HFF-Myc (cell line): ENCODE measurements around the gene FRMD4B.

ENCODE experiments used
- DNase-seq: peaks from one replicate; pipeline ENCODE4 v3.0.0-alpha.2; 2011; ENCODE audit warnings: low read depth; ENCODE audit errors: extremely low read depth
- H3K4me3 ChIP-seq: replicated peaks from 2 replicates; pipeline ENCODE4 v1.5.1; 2011; ENCODE audit warnings: low read depth, mild to moderate bottlenecking, control low read depth, low read length
- TF ChIP-seq, protein P1 (sequence below): IDR thresholded peaks from 2 replicates; pipeline ENCODE4 v1.5.1; 2012; ENCODE audit warnings: mild to moderate bottlenecking, low read depth, low read length, control low read depth; ENCODE audit errors: missing control alignments

Gene FRMD4B

DNA sequence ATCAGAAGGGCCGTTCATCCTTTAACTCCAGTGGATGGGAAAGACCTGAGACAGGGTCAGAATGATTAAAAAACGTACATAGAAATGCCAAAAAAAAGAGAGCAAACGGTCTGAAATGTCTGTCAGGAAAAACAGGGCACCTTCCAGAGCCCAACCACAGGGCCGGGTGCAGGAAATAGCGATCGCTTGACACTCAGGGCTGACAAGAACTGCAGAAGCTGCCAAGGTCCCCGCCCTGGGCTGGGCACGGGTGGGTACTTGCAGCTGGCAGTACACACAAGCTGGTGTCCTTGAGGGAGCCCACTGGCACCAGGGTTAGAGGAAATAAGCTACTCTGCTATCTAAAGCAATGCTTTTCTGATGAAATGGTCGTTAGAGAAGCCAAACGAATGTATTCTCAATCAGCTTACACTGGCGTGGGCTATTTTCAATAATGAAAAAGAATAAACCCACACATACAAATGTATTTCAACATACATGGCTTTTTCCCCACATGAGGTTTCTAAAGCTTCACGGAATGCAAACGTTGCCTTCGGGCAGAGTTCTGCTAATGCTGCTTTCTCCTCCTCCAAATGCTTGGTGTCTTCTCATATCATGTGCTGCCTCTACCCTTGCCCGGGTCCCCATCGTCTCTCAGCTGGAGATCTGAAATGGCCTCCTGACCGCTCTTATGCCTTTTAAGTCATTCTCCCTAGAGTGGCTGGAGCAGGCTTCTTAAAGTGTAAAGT is 15.6 kb downstream of the FRMD4B start:
- no peak for DNase-seq
- H3K4me3 ChIP-seq, result no peak overlapping the region
- TF ChIP-seq, protein P1, sequence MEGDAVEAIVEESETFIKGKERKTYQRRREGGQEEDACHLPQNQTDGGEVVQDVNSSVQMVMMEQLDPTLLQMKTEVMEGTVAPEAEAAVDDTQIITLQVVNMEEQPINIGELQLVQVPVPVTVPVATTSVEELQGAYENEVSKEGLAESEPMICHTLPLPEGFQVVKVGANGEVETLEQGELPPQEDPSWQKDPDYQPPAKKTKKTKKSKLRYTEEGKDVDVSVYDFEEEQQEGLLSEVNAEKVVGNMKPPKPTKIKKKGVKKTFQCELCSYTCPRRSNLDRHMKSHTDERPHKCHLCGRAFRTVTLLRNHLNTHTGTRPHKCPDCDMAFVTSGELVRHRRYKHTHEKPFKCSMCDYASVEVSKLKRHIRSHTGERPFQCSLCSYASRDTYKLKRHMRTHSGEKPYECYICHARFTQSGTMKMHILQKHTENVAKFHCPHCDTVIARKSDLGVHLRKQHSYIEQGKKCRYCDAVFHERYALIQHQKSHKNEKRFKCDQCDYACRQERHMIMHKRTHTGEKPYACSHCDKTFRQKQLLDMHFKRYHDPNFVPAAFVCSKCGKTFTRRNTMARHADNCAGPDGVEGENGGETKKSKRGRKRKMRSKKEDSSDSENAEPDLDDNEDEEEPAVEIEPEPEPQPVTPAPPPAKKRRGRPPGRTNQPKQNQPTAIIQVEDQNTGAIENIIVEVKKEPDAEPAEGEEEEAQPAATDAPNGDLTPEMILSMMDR, result no peak

DNA sequence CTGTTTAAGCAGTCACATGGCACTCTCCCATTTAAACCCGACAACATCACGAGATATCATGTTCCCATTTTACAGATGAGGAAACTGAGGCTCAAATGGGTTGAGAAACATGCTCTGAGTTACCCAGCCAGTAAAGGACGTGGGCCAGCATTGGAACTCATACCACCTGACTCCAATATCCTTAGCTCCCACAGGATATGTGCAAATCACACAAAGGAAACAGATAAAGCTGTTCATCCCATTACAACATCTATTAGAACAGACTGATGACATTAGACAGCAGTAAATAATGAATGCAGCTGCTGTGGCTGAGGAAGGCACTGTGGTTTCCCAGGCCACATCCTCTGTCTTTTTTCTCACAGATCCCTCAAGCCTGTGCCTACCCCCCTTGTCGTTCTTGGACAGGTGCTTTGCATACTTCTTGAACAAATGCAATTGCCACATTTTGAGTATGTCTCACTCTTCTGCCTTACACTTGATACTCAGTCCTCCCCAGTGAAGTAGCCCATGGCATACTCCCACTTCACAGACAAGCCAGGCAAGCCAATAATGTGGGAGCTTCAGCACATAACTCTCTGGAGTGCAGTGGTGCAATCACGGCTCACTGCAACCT is 17.7 kb downstream of the FRMD4B start:
- TF ChIP-seq, protein P1, result no peak
- H3K4me3 ChIP-seq, result no peak overlapping the region
- no peak for DNase-seq

DNA sequence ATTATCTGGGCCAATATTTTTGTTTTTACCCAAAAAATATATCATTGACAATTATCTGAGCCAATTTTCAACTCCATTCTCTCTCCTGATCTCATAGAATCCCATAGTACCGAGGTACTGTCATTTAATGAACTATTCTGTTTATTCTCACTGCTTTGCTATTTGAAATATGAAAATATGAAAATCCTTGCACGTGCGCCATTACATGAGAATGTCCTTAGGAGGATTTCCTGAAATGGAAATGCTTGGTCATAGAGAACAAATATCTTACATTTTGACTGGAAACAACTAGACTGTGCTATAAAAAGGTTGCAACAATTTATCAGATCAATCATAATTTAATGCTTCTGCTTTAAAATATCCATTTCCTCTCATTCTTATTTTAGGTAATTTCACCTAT is 18.3 kb downstream of the FRMD4B start:
- no peak overlapping the region for H3K4me3 ChIP-seq
- no peak for DNase-seq
- TF ChIP-seq, protein P1, result no peak

DNA sequence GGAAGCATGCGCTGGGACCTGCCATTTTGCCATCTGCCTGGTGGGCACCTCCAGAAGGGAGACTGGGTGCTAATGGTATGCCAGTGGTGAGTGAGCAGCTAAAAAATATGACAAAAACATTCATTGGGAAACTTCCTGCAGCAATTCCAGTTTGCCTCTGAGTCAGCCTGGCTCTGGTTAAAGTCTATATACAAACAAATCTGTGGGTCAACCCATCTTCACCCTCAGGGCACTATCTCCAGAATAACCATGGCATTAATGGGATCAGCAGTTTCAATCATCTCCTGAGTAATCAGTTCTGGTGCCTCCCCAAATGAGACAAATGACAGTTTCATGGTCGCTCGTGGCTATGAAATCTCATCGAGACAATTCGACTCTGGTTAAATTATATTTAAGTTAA is 21.5 kb downstream of the FRMD4B start:
- H3K4me3 ChIP-seq, result no peak overlapping the region
- TF ChIP-seq, protein P1, result no peak
- DNase-seq, result no peak

DNA sequence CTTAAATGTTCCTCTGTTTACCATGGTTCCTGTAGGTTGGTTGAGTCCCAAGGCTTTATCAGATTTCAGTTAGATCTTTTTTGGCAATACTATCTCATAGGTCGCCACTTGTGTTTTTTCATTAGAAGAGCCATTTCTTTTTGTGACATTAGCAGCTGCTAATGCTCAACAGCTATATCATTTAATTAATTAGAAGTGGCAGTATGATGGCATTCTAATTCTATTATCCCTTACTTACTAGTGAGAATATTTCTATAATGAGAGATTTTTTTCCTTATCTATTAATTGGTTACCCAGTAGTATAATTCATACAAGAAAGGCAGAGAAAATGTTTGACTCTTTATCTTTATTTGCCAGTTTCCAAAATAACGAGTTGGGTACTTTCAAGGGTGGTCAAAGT is 25.2 kb downstream of the FRMD4B start:
- TF ChIP-seq, protein P1, result no peak
- DNase-seq, result no peak
- no peak overlapping the region for H3K4me3 ChIP-seq

DNA sequence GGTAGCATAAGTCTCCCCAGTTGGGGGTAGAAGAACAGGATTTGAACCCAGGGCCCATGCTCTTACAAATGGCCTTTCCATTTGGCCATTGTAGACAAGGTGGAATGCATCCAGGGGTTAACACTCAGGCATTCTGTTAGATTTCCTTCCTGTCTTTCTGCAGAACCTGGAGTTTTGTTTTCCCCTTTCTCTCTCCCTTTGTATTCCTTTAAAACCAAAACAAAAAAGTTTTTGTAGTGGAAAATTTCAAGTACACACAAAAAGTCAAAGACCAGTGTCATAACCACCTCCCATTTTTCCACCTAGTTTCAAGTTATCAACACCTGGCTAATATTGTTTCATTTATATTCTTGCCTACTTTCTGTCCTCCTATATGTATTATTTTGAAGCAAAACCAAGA is 26.0 kb downstream of the FRMD4B start:
- TF ChIP-seq, protein P1, result no peak
- DNase-seq, result no peak
- no peak overlapping the region for H3K4me3 ChIP-seq
